HG03060 (cell line): ENCODE measurements around the gene ZNF385B.
A peak's percentile ranks its signal among the peaks of the same experiment; 100 is the strongest.
"Not testable (repeated sequence)": the region's sequence is repeated elsewhere in the genome, so short reads cannot be mapped to it uniquely, and the experiment has no call there.

ENCODE experiments used
- ATAC-seq: cut with Tn5 transposase; IDR thresholded peaks from one replicate; pipeline ENCODE4 v1.9.1; 2021; ENCODE audit warnings: low read depth, moderate number of reproducible peaks; ENCODE audit not compliant: unreplicated experiment

Gene ZNF385B

GRCh38 chr2:179861416-179862067 is at the start of gene ZNF385B:
Gene ZNF385B, minus strand, starts transcription at chr2:179861612.
- ATAC-seq: no peak

DNA sequence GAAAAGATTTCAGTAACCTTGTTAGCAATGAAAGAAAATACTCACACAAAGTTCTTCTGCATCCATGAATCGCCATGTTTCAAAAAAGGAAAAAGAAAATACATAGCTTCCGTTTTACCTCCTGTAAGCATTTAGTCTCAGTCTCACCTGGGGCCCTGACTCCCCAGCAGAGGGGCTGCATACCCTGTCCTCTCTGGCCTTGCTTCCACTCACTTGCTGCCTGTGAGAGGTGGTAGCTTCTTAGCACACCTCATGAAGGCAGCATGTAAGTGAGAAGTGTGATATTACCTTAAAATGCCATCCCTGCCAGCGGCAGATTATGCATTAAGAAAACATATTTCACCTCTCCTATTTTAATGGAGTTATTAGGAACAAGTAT is 49.3 kb upstream of the ZNF385B start:
- no peak for ATAC-seq

- ATAC-seq: no peak
Observed at GRCh38 chr2:179909845-179910734, 48.7 kb upstream of the ZNF385B start.

DNA sequence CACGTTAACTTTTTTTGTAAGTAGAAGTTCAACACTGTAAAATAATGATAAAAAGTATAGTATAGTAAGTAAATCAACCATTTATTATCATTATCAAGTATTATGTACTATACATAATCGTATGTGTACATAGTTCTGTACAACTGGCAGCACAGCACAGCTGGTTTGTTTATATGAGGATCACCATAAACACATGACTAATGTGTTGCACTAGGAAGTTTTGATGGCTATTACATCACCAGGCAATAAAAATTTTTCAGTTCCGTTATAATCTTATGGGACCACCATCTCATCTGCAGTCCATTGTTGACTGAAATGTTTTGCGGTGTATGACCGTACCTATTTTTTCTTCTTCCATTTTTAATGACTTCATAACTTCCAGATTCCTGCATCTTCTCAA is 39.2 kb upstream of the ZNF385B start:
- no peak for ATAC-seq

GRCh38 chr2:179899666-179900065 is 38.3 kb upstream of the ZNF385B start:
- ATAC-seq: no peak

- peak; percentile 98 for ATAC-seq
Observed at GRCh38 chr2:179898873-179899272, 37.5 kb upstream of the ZNF385B start.

GRCh38 chr2:179893616-179894015 is 32.2 kb upstream of the ZNF385B start:
- no peak for ATAC-seq

DNA sequence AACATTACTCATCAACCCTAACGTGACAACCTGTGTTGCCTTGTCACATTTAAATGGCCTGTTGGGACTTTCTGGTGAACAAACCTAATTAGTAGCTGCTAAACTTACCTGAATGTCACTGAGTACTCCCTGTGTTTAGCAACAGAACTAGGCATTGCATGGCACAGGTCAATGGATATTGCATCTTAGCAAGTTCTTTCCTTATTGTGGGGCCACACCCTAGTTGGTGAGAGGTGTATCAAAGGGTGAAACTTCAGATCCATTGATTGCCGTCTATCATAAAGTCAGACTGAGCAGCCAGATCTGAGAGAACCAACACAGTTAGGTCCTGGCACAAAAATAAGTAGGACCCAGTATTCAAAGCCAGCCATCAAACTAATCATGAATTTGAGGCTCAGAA is 29.8 kb upstream of the ZNF385B start:
- ATAC-seq: no peak

GRCh38 chr2:179890666-179891065 is 29.3 kb upstream of the ZNF385B start:
- no peak for ATAC-seq

GRCh38 chr2:179888642-179889041 is 27.2 kb upstream of the ZNF385B start:
- not testable (repeated sequence) for ATAC-seq

- ATAC-seq: no peak
Observed at GRCh38 chr2:179884193-179884592, 22.8 kb upstream of the ZNF385B start.

- ATAC-seq: no peak
Observed at GRCh38 chr2:179882851-179883806, 21.7 kb upstream of the ZNF385B start.

DNA sequence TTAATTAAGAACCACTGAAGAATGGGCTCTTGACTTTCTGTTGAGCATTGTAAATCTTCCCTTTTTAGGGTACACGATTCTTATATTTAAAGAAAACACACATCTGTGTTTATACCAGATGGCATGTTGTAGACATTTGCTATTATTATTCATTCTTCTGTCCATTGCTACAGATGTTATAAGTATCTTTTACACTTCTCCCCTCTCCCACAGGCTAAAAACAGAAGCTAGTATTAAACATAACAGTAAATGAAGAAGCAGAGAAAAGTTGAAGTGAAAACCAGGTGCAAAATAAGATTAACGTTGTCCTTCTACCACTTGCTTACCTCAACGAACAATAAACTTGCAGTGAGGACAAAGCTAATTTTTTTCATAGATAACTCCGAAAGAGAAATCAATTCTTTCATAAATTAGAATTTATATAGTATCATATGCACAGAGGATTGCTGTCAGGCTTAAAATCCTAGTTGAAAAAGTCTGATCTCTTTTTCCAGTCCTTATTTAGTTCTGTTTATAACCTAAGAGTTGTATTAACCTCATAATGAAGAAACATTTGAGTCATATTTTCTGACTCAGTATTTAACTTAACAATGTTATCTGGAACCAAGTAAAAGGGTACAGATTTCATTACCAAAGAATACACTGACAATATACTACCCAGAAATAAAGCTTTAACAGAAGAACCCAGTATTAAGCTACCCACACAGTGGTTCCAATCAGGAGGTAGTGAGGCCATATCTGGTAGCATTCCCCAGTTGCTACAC is 16.4 kb upstream of the ZNF385B start:
- ATAC-seq: no peak

DNA sequence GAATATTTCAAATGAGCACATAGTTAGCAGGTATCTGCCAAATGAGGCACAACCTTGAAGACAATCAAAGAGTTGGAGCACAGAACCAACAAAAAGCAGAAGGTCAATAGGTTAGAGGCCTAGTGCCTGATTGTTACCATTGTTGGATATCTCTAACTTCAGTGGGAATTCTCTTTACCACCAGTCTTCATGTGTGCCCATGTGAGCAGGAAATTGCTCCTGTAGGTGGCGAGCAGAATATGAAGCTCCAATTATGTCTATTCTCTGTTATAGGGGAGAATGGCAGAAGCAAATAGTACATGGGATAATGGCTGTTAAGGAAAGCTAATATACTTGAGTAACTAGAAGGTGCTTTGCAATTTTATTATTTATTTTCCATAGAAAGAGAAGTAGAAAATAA is 14.9 kb upstream of the ZNF385B start:
- no peak for ATAC-seq

DNA sequence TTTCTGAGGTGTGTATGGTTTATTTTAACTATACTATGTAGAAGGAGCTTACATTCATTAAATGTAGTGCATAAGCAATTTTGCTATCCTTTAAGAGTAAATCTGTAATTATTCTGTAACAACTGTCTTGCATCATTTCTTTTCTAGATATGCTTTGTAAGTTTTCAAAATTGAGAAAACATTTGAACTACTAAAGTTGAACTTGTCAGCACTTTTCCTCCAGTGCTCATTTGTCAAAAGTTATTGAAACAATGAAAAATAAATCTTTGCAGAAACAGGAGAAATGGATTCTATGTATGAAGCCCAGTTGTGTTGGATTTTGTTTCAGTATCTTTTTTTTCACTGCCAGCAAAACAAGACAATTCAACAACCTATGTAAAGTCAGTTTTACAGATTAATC is 14.5 kb upstream of the ZNF385B start:
- no peak for ATAC-seq

- ATAC-seq: no peak
Observed at GRCh38 chr2:179862898-179863458, 1.6 kb upstream of the ZNF385B start.

DNA sequence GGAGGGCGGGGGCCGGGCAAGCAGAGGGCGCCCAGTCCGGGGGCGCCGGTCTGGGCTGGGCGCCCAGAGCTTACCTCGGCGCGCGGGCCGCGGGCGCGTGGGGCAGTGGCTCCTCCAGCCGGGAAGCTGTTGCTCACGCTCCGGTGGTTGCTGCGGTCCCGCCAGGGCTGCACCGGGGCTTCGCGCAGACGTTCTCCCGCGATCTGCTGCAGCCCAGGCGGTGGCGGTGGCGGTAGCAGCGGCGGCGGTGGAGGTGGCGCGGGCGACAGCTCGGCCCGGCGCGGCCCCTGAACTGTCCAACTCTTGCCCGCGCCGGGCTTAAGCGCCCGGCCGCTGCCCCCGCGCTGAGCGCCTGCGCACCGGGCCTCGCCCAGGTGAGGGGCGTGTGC is 391 bp downstream of the ZNF385B start:
- ATAC-seq: no peak

DNA sequence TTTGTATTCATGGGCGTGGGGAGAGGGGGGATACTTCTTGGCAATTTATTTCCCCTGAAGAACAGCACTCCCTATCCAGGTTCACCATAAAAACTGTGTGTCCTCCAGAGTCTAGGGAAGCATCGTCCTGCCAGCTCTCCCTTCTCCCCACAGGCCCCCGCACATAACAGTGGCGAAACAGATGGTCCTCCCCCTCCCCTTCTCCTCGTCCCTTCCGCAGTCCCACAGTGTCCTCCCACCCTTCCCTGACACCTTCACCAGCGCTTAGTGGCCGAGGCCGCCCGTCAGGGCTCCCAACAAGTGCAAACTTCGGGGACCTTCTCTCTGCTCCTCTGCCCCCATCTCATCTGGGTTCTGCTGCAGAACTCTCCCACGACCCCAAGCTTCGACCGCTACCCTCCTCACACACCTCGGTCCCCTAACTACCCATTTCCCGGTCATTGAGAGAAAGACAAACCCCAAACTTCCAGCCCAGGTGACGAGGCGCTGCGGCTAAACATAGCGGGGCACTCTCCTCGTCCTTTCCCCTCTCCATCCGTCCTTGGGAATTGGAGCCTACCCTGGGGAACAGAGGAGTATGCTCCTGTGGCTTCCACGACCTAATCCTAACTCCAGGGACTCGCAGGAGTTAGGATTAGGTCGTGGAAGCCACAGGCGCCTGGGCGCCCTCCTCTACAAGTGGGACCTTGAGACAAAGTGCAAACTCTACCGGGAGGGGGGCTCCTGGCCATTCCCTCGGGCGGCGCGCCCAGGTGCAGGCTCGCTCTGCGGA is 971 bp downstream of the ZNF385B start:
- no peak for ATAC-seq

DNA sequence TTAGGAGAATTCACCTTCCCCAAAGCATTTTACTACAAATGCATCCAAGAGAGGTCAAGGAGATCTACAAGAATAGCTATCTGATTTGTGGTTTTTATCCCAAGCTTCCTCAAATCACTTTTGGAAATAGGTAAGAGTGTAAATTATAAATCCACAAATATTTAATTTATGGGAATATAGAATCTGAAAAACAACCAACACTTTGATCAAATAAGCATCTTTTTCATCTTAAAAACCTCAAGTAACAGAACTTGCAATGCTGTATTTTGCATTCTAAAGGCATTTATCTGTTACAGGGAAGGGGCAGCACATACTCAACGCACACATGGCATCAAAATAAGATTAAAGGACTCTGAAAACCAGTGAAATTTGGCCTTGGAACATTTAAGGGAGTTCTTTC is 1.9 kb downstream of the ZNF385B start:
- no peak for ATAC-seq
